ENCODE results near the gene ZBTB9.

Gene ZBTB9

DNA sequence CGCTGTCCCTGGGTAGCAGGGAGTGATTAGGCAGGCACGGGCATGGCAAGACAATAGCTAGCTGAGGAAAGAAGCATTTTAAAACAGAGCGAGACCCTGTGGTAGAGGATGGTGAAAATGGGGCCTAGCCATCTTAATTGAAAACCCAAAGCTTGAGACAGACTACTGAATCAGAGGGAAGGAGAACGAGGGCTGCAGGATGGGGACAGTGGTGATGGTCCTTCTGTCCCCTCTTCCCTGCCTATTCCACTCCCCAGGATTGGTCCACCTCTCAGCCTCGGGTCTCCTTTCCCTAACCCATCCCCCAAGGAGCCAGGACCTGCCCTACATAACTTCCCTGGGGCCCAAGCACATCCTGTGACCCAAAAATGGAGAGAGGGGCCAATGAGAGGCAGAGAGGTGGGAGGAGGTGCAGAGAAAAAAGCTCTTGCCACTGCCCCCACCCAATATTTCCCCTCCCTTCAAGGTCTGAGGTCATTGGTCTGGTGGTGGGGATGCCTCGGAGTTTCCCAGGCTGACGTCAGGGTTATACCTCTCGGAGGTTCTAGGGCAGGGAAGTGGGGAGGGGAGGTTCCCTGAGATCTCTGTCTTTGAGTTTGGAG lies 35.6 kb upstream of the ZBTB9 start:
- peak in 3 of 5 experiments; percentile 37 to 81 (median 72) for DNase-seq

DNA sequence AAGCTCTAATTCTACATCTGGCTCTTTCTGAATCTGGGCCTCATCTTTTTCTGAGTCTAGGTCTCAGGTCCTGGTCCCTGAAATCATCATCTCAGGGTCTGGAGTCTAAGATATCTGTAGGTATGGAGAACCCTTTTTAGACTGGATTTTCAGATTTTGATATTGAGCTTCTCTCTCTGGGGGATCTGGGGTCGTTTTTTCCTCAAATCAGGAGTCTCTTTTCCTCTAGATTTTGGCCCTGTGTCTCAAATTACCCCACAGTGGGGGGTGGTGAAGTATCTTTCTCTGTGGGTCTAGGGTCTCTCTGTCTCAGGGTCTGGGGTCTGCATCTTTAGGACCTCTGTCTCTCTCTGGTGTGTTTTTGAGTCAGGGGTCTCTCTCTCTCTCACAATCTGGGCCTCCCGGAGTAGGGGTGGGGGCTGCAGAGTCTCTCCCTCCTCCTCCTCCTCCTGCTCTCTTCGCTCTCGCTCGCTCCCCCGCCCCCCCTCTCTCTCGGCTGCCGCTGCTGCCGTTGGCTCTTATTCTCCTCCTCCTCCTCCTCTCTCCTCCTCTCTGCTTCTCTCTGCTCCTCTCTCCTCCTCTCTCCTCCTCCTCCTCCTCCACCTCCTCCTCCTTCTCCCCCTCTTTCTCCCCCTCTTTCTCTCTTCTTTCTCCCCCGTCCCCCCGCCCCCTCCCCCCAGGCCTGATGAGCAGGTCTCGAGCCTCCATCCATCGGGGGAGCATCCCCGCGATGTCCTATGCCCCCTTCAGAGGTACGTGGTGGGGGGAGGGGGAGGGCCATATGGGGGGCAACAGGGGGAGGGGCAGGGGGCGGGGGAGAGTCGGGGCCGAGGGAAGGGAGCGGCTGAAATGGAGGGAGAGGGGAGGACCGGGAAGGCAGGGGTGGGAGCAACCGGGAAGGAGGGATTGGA lies 34.5 kb upstream of the ZBTB9 start, which contains the start of gene SYNGAP1:
Gene SYNGAP1 (plus strand): TSS at position 486 of the 911 bp plus-strand sequence. CDS start 200 bp downstream, at position 686.
- DNase-seq, result peak in 1 of 5 experiments; percentile 77

- peak in 1 of 5 experiments; percentile 49 for DNase-seq
These were observed 33.7 kb upstream of the ZBTB9 start for GRCh38 chr6:33420491-33421343.

GRCh38 chr6:33421344-33421643 lies 33.1 kb upstream of the ZBTB9 start:
- no peak for DNase-seq

GRCh38 chr6:33423777-33424176 lies 30.6 kb upstream of the ZBTB9 start:
- DNase-seq, result no peak

GRCh38 chr6:33424855-33425667 lies 29.3 kb upstream of the ZBTB9 start:
- no peak for DNase-seq

DNA sequence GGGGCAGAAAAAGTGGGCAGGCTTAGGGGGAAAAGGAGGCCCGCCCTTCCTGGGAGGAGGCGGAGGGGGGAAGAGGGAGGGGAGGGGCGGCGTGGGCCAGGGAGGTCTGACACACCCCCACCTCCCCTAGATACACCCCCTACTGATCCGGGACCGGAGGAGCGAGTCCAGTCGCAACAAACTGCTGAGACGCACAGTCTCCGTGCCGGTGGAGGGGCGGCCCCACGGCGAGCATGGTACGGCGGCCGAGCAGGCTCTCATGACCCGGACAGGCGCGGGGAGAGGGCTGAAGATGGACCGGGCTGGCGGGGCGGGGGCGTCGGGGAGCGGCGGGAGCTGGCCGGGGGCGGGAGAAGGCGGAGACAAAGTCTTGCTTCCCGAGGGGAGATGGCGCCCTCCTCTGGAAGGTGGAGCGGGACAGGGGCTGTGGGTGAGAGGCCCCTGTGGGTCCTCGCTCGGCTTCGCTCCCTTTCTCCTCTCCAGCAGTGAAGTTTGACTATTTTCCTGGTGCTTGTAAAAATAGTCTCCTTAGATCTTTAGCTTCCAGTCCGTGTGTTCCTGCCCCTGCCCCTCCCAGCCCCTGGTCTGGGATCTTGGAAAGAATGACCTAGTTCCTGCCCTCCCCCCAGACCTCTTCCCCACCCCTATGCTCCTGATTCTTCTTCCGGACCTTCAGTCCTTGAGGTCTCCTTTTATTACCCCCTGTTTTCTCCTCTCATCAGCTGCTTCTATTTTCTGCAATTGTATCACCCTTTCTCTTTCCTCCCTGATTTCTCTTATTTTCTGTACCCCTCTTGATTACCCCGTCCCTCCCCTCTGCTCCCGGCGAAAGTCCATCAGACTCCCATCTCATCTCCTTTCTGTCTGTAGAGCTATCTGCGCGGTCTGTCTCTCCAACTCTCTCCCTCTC lies 28.5 kb upstream of the ZBTB9 start:
- DNase-seq, result peak; percentile 55 to 88 (median 77)

- peak in 3 of 5 experiments; percentile 39 to 59 (median 58) for DNase-seq
These were observed 27.5 kb upstream of the ZBTB9 start for GRCh38 chr6:33426590-33427511.

GRCh38 chr6:33427585-33428223 lies 26.7 kb upstream of the ZBTB9 start:
- peak in 4 of 5 experiments; percentile 45 to 65 (median 56) for DNase-seq

DNA sequence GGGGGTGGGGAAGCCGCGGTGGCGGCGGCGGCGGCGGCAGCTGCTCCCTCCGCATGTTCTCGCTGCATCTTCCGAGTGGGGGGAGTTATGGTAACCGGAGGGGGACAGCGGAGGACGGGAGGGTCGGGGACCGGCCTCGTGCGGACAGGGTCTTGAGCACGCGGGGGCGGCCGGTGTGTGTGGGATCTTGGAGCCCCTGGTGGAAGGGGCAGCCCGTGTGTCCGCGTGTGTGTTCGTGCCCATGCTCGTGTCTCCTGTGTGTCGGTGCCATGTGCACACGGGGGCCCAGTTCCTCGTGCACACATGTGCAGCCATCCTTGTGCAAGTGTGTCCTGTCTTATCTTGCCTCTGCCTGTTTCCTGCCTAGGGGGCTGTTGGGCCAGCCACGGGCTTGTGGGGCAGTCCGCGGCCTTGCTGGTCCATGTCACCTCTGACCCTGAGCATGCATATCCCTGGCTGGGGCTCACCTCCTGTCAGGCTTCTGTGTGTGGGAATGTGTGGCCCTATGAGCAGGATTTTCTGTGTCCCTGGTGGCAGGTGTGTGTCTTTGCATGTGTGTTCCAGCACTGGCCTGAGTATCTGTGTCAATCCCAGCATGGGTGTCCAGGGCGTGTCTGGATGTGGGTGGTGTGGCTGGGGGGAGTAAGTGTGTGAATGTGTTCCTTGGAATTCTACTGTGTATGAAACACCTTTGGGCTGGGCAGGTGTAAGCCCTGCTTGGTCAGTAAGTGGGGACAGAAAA lies 26.0 kb upstream of the ZBTB9 start:
- peak in 1 of 5 experiments; percentile 59 for DNase-seq

GRCh38 chr6:33428966-33429749 lies 25.2 kb upstream of the ZBTB9 start:
- no peak for DNase-seq

- DNase-seq, result peak in 1 of 5 experiments; percentile 75
These were observed 24.7 kb upstream of the ZBTB9 start for GRCh38 chr6:33429750-33430052.

DNA sequence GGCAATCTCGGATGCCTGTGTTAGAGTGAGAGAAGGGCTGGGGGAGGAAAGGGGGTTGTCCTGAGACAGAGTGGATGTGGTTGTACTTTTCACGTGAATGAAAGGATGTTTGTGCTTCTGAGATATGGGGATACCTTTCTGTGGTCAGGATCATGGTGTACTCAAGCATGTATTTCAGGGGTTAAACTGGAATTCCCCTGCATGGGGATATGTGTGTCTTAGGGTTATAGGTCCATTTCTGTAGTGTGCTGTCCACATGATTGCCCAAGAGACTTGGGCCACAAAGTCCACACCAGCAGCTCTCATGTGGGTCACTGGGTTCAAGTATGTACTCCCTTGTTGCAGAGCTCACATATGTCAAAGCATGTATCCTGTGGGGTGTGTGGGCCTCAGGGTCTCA lies 24.0 kb upstream of the ZBTB9 start:
- DNase-seq, result peak in 1 of 5 experiments; percentile 77

GRCh38 chr6:33430991-33431879 lies 23.1 kb upstream of the ZBTB9 start:
- peak; percentile 49 to 89 (median 76) for DNase-seq

GRCh38 chr6:33431880-33432541 lies 22.4 kb upstream of the ZBTB9 start:
- no peak for DNase-seq

DNA sequence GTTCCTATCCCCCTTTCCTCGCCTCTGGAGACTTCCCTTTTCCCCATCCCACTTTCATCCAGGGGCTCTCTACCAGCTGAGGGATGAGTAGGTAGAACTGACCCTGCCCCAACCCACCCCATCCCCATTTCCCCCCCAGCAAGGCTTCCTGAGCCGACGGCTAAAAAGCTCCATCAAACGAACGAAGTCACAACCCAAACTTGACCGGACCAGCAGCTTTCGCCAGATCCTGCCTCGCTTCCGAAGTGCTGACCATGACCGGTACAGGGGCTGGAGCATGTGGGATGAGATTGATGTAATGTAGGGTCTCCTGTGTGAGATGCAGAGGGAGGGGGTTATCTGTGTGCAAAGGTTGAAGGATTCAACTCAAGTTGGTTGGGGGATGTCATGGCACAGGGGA lies 21.8 kb upstream of the ZBTB9 start:
- DNase-seq, result no peak

Data from T-helper 2 cell (primary cell).